GM12878 (cell line): ENCODE results near the gene S100B.

Source experiments
- CEBPZ ChIP-seq: fragments of 150-350 bp; IDR thresholded peaks from 2 replicates; pipeline ENCODE4 v1.6.1; 2016; ENCODE audit warnings: low read depth, low read length
- CREB1 ChIP-seq: IDR thresholded peaks from 2 replicates; pipeline ENCODE4 v1.6.1; 2012; ENCODE audit warnings: low read depth, mild to moderate bottlenecking, inconsistent platforms
- CTCF ChIP-seq, 3 experiments: IDR thresholded peaks in 2 of 3; conservative IDR thresholded peaks in 1 of 3; 2 replicates each; pipeline ENCODE4 v1.5.1; 2011; ENCODE audit warnings: low read depth in 3 of 3, low read length in 3 of 3, mild to moderate bottlenecking in 3 of 3, control low read depth in 2 of 3, moderate library complexity in 2 of 3, inconsistent platforms in 1 of 3, mixed read lengths in 1 of 3; ENCODE audit not compliant: control insufficient read depth in 2 of 3, insufficient read depth in 1 of 3; ENCODE audit errors: extremely low read depth in 1 of 3
- EZH2 ChIP-seq: IDR thresholded peaks from 2 replicates; pipeline ENCODE4 v1.6.1; 2012; ENCODE audit warnings: low read depth, mild to moderate bottlenecking, control low read depth, inconsistent platforms, low read length, borderline replicate concordance; ENCODE audit not compliant: control insufficient read depth
- FOXM1 ChIP-seq: IDR thresholded peaks from 2 replicates; pipeline ENCODE4 v1.6.1; 2012; ENCODE audit warnings: low read depth, mild to moderate bottlenecking, inconsistent platforms, low read length, moderate library complexity
- HDAC2 ChIP-seq: fragments of 200-600 bp; sonication (generic); IDR thresholded peaks from 2 replicates; pipeline ENCODE4 v1.6.1; 2017
- MXI1 ChIP-seq: fragments of 150-350 bp; IDR thresholded peaks from 2 replicates; pipeline ENCODE4 v1.6.1; 2011; ENCODE audit warnings: low read depth, mild to moderate bottlenecking, inconsistent platforms, low read length, improper control_type of control experiment
- NFXL1 ChIP-seq: fragments of 450-650 bp; IDR thresholded peaks from 2 replicates; pipeline ENCODE4 v1.6.1; 2017; ENCODE audit warnings: antibody characterized with exemption, mild to moderate bottlenecking, borderline replicate concordance
- POLR2A ChIP-seq: IDR thresholded peaks from 2 replicates; pipeline ENCODE4 v1.6.1; 2011; ENCODE audit warnings: low read depth, mild to moderate bottlenecking, low read length
- RFX5 ChIP-seq: IDR thresholded peaks from 2 replicates; pipeline ENCODE4 v1.6.1; 2011; ENCODE audit warnings: low read depth, low read length, improper control_type of control experiment
- STAT1 ChIP-seq: fragments of 450-650 bp; conservative IDR thresholded peaks from 2 replicates; pipeline ENCODE4 v1.6.1; 2014; ENCODE audit warnings: antibody characterized with exemption, mild to moderate bottlenecking
- STAT3 ChIP-seq: IDR thresholded peaks from 2 replicates; pipeline ENCODE4 v1.6.1; 2011; ENCODE audit warnings: low read depth, low read length, improper control_type of control experiment

GRCh38 chr21:46649356-46649755 is 44.5 kb upstream of the S100B start:
- TF ChIP-seq CTCF (IDR thresholded peaks at IDR 0.05 in 2 of 3, conservative IDR thresholded peaks at IDR 0.05 in 1 of 3; ENCODE audit: control insufficient read depth in 2 of 3, extremely low read depth in 1 of 3, insufficient read depth in 1 of 3, low read depth in 3 of 3, low read length in 3 of 3): no peak
- no peak for TF ChIP-seq EZH2
- TF ChIP-seq POLR2A: no peak
- TF ChIP-seq HDAC2: no peak
- TF ChIP-seq CREB1: no peak
- TF ChIP-seq STAT1: no peak
- no peak for TF ChIP-seq STAT3
- no peak for TF ChIP-seq FOXM1
- TF ChIP-seq CEBPZ: no peak
- no peak for TF ChIP-seq RFX5
- TF ChIP-seq NFXL1: no peak
- TF ChIP-seq MXI1: no peak
